RKO (cell line): ENCODE measurements around the gene DIO1.

Experiments
- DNase-seq: peaks from one replicate; pipeline ENCODE4 v3.0.0-alpha.2; 2016; ENCODE audit warnings: low spot score

Gene DIO1

GRCh38 chr1:53942127-53942957 is 48.4 kb downstream of the DIO1 start:
- DNase-seq: peak; percentile 58

- DNase-seq: no peak
These were observed 49.1 kb downstream of the DIO1 start for GRCh38 chr1:53943090-53943489.

GRCh38 chr1:53943490-53944043 is 49.6 kb downstream of the DIO1 start:
- DNase-seq: no peak

GRCh38 chr1:53944469-53945182 is 50.6 kb downstream of the DIO1 start:
- peak; percentile 22 for DNase-seq

- no peak for DNase-seq
These were observed 51.1 kb downstream of the DIO1 start for GRCh38 chr1:53945183-53945432.

DNA sequence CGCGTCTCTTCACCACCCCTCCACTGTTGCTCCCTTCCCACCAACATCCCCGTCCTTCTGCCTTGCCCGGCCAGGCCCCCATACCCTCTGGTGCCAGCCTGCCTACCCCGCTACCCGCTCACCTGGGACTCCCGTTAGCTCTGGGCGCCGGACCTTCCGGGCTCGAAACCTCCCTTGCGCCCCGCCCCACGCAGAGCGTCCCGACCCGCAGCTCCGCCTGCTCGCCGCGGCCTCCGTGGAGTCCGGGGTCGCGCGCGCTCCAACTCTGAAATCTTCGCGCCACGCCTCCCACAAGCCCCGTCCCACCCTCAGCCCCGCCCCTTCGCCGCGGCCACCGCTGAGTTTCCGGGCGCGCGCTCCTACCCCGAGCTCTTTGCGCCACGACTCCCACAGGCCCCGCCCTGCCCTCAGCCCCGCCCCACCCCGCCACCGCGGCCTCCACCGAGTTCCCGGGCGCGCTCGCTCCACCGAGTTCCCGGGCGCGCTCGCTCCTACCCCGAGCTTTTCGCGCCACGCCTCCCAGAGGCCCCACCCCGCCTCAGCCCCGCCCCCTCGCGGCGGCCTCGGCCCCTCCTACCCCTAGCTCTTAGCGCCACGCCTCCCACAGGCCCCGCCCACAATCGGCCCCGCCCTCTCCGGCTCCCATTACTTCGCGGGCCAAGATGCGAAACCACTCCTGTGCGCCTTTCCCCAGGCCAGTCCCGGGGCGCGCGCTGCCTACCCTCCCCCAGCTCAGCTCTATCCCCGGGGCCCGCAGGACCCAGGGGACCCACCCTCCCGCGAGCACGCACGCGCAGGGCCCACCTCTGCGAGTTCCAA is 51.7 kb downstream of the DIO1 start, which contains the start of gene IFT25:
Gene IFT25 (minus strand): TSS at position 267 of the 819 bp plus-strand sequence. CDS start 5,617 bp downstream, outside the sequence.
- peak; percentile 89 for DNase-seq

GRCh38 chr1:53946252-53947171 is 52.5 kb downstream of the DIO1 start, which contains the start of gene LRRC42:
TSS of gene LRRC42 (plus strand) at chr1:53946350. CDS start at chr1:53952000, 5,650 bp downstream.
- no peak for DNase-seq

- DNase-seq: no peak
These were observed 53.4 kb downstream of the DIO1 start for GRCh38 chr1:53947172-53947907.

DNA sequence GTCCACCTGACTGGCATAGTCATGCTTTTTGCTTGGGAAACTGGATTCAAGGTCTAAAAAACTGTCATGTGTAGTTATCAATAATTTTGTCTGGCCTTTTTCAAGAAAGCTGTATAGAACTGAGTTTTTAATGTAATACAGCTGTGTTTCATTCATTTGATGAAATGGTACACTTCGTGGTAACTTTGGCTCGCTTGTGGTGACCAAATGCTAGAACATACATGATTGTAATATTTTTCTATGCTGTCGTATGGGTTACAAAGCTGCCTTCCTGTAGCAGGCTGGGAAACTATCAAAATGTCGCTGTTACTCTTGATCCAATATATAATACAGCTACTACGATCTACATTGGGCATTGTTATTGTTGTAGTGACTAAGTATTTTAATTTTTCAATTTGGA is 54.3 kb downstream of the DIO1 start:
- no peak for DNase-seq

GRCh38 chr1:53949023-53949990 is 55.3 kb downstream of the DIO1 start:
- peak; percentile 56 for DNase-seq

DNA sequence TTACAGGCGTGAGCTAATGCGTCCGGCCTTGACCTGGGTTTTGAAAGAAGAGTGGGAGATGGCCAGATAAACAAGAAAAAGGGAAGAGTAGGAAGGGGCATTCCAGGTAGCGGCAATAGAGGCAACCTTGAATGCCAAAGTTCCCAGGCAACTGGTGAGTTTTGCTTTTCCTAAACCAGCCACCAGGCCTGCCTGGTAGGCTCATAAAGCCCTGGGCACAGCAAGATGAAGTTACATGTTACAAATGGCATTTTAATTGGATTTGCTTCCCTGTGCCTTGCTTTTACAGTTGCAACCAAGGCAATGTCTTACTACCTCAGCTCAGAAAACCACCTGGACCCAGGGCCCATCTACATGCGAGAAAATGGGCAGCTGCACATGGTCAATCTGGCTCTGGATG is 57.7 kb downstream of the DIO1 start:
- no peak for DNase-seq

DNA sequence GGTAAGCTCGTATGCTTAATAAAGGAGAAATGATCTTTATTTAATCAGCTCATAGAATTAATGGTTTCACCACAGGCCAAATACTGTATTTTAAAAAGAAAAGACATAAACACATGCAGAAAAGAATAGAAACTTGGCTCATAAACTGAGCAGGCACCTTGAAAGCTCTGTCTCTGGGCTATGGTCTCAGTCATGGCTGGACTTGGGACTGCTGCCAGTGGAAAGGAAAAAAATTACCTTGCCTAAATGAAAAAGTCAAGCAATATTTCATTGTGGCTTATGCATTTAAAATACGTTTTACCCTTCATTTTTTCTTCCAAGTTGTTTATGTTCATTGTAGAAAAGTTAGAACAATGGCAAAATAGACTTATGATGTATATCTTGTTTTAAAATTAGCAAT is 60.1 kb downstream of the DIO1 start:
- no peak for DNase-seq

- no peak for DNase-seq
These were observed 62.6 kb downstream of the DIO1 start for GRCh38 chr1:53956308-53957168.

GRCh38 chr1:53957194-53957818 is 63.3 kb downstream of the DIO1 start:
- no peak for DNase-seq

DNA sequence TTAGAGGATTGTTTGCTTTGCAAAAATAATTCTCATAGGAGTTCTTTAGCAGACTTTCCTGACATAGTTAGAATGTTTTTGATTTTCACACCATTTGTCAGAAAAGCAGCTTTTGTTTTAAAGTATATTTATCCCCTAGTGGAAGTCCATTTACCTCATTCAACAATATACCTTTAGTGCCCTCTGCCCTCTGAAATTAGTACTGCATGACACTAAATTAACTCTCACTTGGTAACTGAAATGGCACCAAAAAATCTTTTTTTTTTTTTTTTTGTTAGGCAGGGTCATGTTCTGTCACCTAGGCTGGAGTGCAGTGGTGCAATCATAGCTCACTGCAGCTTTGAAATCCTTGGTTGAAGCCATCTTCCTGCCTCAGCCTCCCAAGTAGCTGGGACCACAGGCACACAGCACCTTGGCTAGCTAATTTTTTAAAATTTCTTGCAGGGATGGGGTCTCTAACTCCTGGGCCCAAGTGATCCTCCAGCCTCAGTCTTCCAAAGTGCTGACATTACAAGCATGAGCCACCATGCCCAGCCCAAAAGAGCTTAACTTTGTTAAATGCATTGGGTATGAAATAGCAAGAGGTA is 65.8 kb downstream of the DIO1 start:
- DNase-seq: peak; percentile 65
